Measurements from ENCODE around the gene TREML1.
A peak's percentile ranks its signal among the peaks of the same experiment; 100 is the strongest.
"Not testable (repeated sequence)": the region's sequence is repeated elsewhere in the genome, so short reads cannot be mapped to it uniquely, and the experiment has no call there.

Gene TREML1

DNA sequence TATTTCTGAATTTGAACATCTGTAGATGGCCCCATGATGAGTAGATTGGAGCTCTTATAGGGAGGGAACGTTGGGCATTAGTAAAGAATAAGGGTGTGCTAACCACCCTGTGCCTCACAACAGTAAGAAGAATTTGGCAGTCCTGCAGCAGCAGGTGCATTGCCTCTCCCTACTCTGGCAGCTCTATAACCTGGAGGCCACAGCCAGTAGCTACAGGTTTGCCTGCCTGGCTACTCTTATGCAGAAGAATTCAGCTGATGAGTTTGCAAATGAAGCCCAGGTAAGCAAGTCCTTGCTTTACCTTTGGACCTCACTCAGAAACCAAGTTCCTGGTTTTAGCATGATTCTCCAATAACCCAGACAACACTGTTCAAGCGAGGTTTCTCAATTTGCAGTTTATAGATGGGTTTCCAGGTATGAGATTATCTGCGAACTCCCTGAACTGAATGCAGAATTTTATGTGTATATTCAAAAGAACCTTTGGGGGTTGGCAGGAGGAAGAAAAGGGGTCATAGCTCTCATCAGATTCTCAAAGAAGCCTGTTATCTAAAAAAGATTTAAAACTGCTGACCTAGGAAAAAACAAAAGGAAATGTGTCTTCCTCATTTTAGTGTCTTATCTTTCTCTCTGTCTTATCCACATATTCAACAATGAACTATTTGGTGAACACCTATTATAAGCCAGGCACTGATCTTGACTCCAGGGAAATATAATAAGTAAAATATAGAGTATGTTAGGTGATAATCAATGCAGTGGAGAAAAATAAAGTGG is 18.9 kb downstream of the TREML1 start:
- no peak for DNase-seq

DNA sequence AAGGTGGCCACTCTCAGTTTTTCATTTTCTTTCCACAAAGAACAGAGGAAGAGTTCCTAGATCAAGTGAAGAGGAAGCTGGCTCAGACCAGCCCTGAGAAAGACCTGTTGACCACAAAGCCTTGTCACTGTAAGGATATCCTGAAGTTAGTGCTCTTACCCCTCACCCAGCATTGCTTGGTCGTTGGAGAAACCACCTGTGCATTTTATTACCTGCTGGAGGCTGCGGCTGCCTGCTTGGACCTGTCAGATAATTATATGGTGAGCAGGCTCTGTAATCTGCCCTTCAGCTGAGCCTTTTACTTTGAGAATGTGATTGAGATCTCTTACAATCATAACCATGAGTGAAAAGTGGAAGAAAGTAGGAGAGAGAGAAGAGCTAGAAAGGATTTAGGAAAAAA is 21.9 kb downstream of the TREML1 start:
- no peak for DNase-seq

DNA sequence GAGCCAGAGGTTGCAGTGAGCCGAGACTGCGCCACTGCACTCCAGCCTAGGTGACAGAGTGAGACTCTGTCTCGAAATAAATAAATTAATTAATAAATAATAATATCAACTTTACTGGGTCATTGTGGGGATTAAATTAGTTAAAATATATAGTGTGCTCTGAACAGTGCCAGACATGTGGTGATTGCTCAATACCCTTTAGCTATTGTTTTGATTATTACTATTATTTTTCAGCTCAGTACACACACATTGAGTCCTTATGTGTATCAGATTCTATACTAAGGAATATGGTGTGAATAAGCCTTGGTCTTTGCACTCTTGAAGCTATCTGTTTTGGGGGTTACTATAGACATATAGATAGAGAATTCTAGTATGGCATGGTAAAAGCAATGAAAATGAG is 28.9 kb downstream of the TREML1 start:
- no peak for DNase-seq

DNA sequence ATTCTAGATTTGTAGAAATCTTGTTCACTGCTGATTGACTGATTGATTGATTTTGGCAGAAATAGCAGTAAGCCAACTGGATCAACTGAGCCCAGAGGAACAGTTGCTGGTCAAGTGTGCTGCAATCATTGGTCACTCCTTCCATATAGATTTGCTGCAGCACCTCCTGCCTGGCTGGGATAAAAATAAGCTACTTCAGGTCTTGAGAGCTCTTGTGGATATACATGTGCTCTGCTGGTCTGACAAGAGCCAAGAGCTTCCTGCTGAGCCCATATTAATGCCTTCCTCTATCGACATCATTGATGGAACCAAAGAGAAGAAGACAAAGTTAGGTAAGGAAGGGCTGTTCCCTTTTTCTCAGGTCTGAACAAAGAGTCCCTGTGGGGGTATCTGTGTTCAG is 31.2 kb downstream of the TREML1 start:
- no peak for DNase-seq

DNA sequence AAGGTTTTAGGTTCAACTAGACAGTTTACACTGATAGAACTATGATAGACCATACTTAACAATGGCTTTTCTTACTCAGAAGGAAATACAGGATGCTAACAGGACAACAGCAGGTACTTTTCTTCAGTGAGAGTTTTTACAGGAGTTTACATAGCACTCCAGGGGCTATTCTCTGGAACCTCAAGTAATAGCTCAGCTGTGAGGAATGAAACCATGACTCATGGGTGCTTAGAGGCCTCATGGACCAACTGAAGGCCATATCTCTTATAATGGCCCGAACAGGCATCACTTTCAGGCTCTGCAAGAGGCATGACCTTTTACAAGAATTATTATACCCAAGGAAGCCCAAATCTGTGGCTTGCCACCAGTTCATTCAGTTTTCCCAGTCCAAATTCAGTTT is 31.8 kb downstream of the TREML1 start:
- DNase-seq, result peak; percentile 4

DNA sequence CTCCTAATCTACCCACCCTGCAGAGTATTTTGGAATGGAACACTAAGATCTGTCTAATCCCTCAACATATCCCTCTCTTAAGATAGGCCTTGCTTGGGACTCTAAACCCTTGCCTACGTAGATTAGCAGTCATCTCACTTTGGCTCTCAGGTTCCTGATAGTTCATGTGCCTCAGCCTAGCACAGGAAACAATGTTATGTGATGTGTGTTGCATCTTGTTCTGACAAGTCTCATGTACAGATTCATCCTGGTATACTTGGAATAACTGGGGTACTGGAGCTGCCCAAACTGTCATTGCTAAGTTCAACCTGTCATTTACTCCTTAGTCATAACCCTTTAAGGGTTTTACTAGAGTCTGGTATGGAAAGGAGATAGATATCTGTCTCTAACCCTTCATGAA is 34.1 kb downstream of the TREML1 start:
- DNase-seq, result no peak

DNA sequence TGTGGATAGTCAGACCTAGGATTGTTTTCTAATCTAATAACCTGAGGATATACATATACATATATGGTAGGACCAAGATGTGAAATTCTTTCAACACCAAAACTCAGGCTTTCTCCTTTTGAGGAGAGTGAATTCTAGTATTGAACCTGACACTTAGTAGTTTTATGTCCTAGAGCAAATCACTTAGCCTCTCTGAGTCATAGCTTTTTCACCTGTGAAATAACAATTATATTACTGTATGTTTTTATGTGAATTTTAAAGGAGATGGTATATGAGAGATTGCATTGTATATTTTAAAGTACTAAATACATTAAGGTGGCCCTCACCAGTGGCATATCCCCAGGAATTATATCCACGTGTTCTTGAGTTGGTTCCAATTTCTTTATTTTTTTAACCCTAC is 34.6 kb downstream of the TREML1 start:
- no peak for DNase-seq

DNA sequence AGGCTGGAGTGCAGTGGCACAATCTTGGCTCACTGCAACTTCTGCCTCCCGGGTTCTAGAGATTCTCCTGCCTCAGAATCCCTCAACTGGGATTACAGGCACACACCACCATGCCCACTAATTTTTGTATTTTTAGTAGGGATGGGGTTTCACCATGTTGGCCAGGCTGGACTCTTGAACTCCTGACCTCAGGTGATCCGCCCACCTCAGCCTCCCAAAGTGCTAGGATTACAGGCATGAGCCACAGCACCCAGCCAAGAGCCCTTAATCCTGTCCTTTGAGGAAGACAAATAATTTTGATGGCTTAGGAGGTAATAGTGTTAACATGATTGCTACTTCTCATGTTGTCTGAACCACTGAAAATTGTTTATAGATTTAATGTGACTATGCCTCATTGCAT is 39.1 kb downstream of the TREML1 start:
- DNase-seq, result not testable (repeated sequence)

DNA sequence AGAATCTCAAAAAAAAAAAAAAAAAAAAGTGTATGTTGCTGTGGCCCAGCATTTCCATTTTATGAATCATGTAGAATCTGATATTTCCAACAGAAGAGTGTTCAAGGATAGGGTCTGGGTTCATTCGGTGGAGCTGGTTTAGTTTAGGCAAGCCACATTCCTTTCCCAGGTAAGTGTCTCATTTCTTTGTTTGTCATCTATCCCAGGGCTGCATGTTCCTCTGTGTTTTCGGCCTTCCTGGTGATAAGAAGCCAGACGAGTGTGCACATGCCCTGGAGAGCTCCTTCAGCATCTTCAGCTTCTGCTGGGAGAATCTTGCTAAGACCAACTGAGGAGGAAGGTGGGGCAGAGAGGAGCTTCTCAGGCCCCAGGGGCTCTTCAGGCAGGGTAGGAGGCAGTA is 43.1 kb downstream of the TREML1 start:
- DNase-seq, result no peak

DNA sequence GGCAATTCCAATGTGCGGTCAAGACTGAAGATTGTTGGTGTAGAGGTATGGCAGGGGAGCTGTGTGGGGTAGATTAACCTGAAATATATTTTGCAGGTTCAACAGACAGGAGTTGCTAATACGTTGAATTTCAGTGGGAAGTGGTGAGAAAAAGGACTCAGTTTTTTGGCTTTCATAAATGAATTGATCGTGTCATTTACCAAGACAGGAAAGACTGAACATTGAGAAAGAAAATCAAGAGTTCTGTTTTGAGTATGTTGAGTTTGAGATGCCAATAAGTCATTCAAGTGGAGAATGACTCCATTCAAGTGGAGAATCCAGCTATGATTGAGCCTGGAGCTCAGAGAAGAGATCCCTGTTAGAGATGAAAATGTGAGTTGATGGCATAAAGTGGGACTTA is 50.3 kb downstream of the TREML1 start:
- DNase-seq, result no peak

DNA sequence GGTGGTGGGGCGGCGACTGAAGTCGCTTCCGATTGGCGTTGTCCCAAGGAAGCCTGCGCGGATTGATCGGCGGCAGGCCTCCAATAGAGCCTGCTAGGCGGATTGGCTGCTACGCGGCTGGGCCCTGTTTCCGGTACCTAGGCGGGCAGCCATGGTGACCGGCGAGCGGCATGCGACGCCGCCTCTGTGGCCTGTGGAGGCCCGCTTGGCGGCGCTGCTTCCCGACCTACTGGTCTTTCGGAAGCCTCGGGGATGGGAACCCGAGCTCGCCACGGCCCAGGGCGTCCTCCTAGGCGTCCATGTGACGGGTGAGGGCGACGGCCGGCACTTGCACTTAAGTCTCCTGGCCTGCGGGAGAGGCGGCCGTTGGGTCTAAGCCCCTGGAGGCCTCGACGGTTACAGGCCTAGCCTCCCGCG is 53.3 kb downstream of the TREML1 start:
- no peak for DNase-seq
